Jurkat, Clone E6-1 (cell line): ENCODE data around the gene ULK1.

Experiments used
- DNase-seq: peaks from one replicate; pipeline ENCODE4 v3.0.0-alpha.2; 2011; ENCODE audit warnings: low read depth, low spot score
- H3K4me3 ChIP-seq: 2 replicates; pipeline ENCODE4 v1.5.1; 2011; ENCODE audit warnings: mild to moderate bottlenecking, low read length, control low read depth, moderate library complexity

Gene ULK1

GRCh38 chr12:131915823-131916222 lies 21.4 kb downstream of the ULK1 start:
- H3K4me3 ChIP-seq, result no peak overlapping the region
- DNase-seq, result no peak

GRCh38 chr12:131916306-131917138 lies 22.1 kb downstream of the ULK1 start:
- DNase-seq, result no peak
- H3K4me3 ChIP-seq, result no peak overlapping the region

- no peak for DNase-seq
- H3K4me3 ChIP-seq, result no peak overlapping the region
These were observed 22.8 kb downstream of the ULK1 start for GRCh38 chr12:131917139-131917710.

- no peak overlapping the region for H3K4me3 ChIP-seq
- DNase-seq, result no peak
These were observed 23.4 kb downstream of the ULK1 start for GRCh38 chr12:131917711-131918306.

GRCh38 chr12:131918311-131919050 lies 24.1 kb downstream of the ULK1 start:
- H3K4me3 ChIP-seq, result no peak overlapping the region
- no peak for DNase-seq

GRCh38 chr12:131919051-131919347 lies 24.6 kb downstream of the ULK1 start:
- H3K4me3 ChIP-seq, result no peak overlapping the region
- no peak for DNase-seq

- no peak for DNase-seq
- H3K4me3 ChIP-seq, result no peak overlapping the region
These were observed 25.1 kb downstream of the ULK1 start for GRCh38 chr12:131919366-131920156.

- no peak for DNase-seq
These were observed 25.7 kb downstream of the ULK1 start for GRCh38 chr12:131920157-131920508.

GRCh38 chr12:131920902-131921840 lies 26.7 kb downstream of the ULK1 start:
- no peak for DNase-seq
- H3K4me3 ChIP-seq, result no peak overlapping the region

More at GRCh38 chr12:131920157-131920508, 25.7 kb downstream of the ULK1 start:
- no peak overlapping the region for H3K4me3 ChIP-seq

GRCh38 chr12:131921866-131922769 lies 27.7 kb downstream of the ULK1 start:
- DNase-seq, result no peak
- H3K4me3 ChIP-seq, result no peak overlapping the region

GRCh38 chr12:131922772-131923171 lies 28.4 kb downstream of the ULK1 start:
- no peak overlapping the region for H3K4me3 ChIP-seq
- no peak for DNase-seq

- no peak for DNase-seq
- no peak overlapping the region for H3K4me3 ChIP-seq
These were observed 28.8 kb downstream of the ULK1 start for GRCh38 chr12:131923260-131923659.

GRCh38 chr12:131927110-131928079 lies 33.0 kb downstream of the ULK1 start:
- H3K4me3 ChIP-seq, result no peak overlapping the region
- DNase-seq, result no peak

- H3K4me3 ChIP-seq, result peak overlapping the region; percentile 59
- no peak for DNase-seq
These were observed 33.8 kb downstream of the ULK1 start for GRCh38 chr12:131928080-131928710.

GRCh38 chr12:131928711-131929580 lies 34.5 kb downstream of the ULK1 start, which contains the start of gene PUS1:
TSS of gene PUS1 (plus strand) at chr12:131929276. CDS start at chr12:131929723, 447 bp downstream.
- peak; percentile 88 for DNase-seq
- peak within 1 kb of the TSS; percentile 89 for H3K4me3 ChIP-seq
